K562 (cell line): ENCODE data around the gene GALE. TPM values are rescaled to one million over a fixed set of nuclear protein-coding genes. Genes with fewer than 3 reads are reported as not detected.

Experiments used
- ATAC-seq: fragments of 200-7000 bp; cut with Tn5 transposase; 3 replicates; pipeline ENCODE4 v1.9.1; 2020; ENCODE audit warnings: moderate library complexity
- BruUV-seq: library from RNA; stranded (reverse); fragments of 400-500 nt; replicated peaks from 2 replicates; lab custom pipeline; 2021; lab: Mats Ljungman, UMichigan
- CTCF ChIA-PET: fragments of 300-600 bp; formaldehyde crosslinking; extraction: SDS; loops from one replicate; lab custom pipeline; 2021; ENCODE audit warnings: low intra/inter-chr PET ratio; lab: Yijun Ruan, JAX
- POLR2A ChIA-PET: fragments of 300-600, 350-650 bp; sonication (Branson Sonifier 250); formaldehyde crosslinking; extraction: SDS; loops from one replicate; lab custom pipeline; 2021; ENCODE audit warnings: antibody characterized with exemption, inconsistent platforms; lab: Yijun Ruan, JAX
- DNase-seq, 4 experiments: peaks; one replicate each; pipeline versions ENCODE4 v3.0.0 to v3.0.0-alpha.2; 2011 to 2018; ENCODE audit warnings: low spot score in 3 of 4, mixed read lengths in 3 of 4; ENCODE audit errors: extremely low read depth in 1 of 4
- FAIRE-seq: peaks from 2 replicates; lab custom pipeline; 2011; peaks lifted over from hg19 to GRCh38; lab: Jason Lieb, UNC
- H2AFZ ChIP-seq: 2 replicates; pipeline ENCODE4 v1.6.0; 2011; ENCODE audit warnings: low read depth, low read length, control low read depth, inconsistent platforms
- H3K27ac ChIP-seq: fragments of 200-600 bp; 3 replicates; pipeline ENCODE4 v1.8.0; 2011; ENCODE audit warnings: low read depth, mild to moderate bottlenecking, control low read depth, inconsistent platforms, low read length, moderate library complexity, mixed read lengths; ENCODE audit errors: extremely low read depth
- H3K27me3 ChIP-seq, 2 experiments: fragments of 300-600 bp in 1 of 2; 2 replicates in 1 of 2; 3 replicates in 1 of 2; pipeline versions ENCODE4 v1.6.0 to v1.8.0; 2011; ENCODE audit warnings: inconsistent platforms in 2 of 2, low read length in 2 of 2, mild to moderate bottlenecking in 1 of 2, mixed read lengths in 1 of 2, moderate library complexity in 1 of 2; ENCODE audit not compliant: control insufficient read depth in 2 of 2, insufficient read depth in 2 of 2
- H3K36me3 ChIP-seq: fragments of 300-600 bp; 3 replicates; pipeline ENCODE4 v1.8.0; 2011; ENCODE audit warnings: mild to moderate bottlenecking, low read length, inconsistent platforms; ENCODE audit not compliant: control insufficient read depth, insufficient read depth
- H3K4me1 ChIP-seq, 2 experiments: fragments of 200-600 bp in 1 of 2; replicated peaks in 1 of 2; 2 replicates in 1 of 2; 3 replicates in 1 of 2; pipeline versions ENCODE4 v1.5.1 to v1.8.0; 2011; ENCODE audit warnings: inconsistent platforms in 2 of 2, low read length in 2 of 2, mild to moderate bottlenecking in 1 of 2, mixed read lengths in 1 of 2, moderate library complexity in 1 of 2; ENCODE audit not compliant: control insufficient read depth in 2 of 2, insufficient read depth in 2 of 2
- H3K4me2 ChIP-seq: 2 replicates; pipeline ENCODE4 v1.6.1; 2011; ENCODE audit warnings: low read length, control low read depth, inconsistent platforms, mixed read lengths; ENCODE audit not compliant: insufficient read depth
- H3K4me3 ChIP-seq: fragments of 200-600 bp; sonication (generic), shearing (Covaris generic); 2 replicates; pipeline ENCODE4 v1.5.1; 2016; ENCODE audit warnings: control low read depth, inconsistent platforms
- H3K79me2 ChIP-seq: fragments of 200-600 bp; 3 replicates; pipeline ENCODE4 v1.8.0; 2011; ENCODE audit warnings: low read length, inconsistent platforms; ENCODE audit not compliant: control insufficient read depth, insufficient read depth
- H3K9ac ChIP-seq, 2 experiments: 2 replicates each; pipeline versions ENCODE4 v1.6.0 to v1.6.1; 2011; ENCODE audit warnings: low read depth in 2 of 2, low read length in 2 of 2, control low read depth in 1 of 2, inconsistent platforms in 1 of 2, mild to moderate bottlenecking in 1 of 2, mixed read lengths in 1 of 2; ENCODE audit not compliant: insufficient read depth in 1 of 2
- H3K9me1 ChIP-seq: one replicate; pipeline ENCODE4 v1.6.0; 2011; ENCODE audit warnings: inconsistent platforms, mild to moderate bottlenecking, low read length, moderate library complexity; ENCODE audit not compliant: control insufficient read depth, insufficient read depth
- H3K9me3 ChIP-seq: replicated peaks from 2 replicates; pipeline ENCODE4 v1.5.1; 2011; ENCODE audit warnings: low read depth, low read length, inconsistent platforms; ENCODE audit not compliant: control insufficient read depth, insufficient read depth
- H4K20me1 ChIP-seq: replicated peaks from 2 replicates; pipeline ENCODE4 v1.6.1; 2011; ENCODE audit warnings: low read length, inconsistent platforms, mixed read lengths; ENCODE audit not compliant: control insufficient read depth, insufficient read depth
- C11orf30 ChIP-seq: fragments of 450-650 bp; IDR thresholded peaks from 2 replicates; pipeline ENCODE4 v1.6.1; 2016; ENCODE audit warnings: low read depth, mild to moderate bottlenecking
- CAMTA2 ChIP-seq: fragments of 250-450 bp; sonication (Bioruptor Pico); conservative IDR thresholded peaks from 2 replicates; pipeline ENCODE4 v1.5.1; 2022
- CBX3 ChIP-seq, 2 experiments: IDR thresholded peaks; 1 replicate in 1 of 2; 2 replicates in 1 of 2; pipeline ENCODE4 v1.6.1; 2012; ENCODE audit warnings: inconsistent platforms in 2 of 2, low read length in 2 of 2, borderline replicate concordance in 1 of 2, control low read depth in 1 of 2
- ELF1 ChIP-seq: fragments of 200-800 bp; sonication (Bioruptor generic); IDR thresholded peaks from 2 replicates; pipeline ENCODE4 v1.6.1; 2016; ENCODE audit warnings: missing genetic modification characterization, missing compliant biosample characterization
- NFE2 ChIP-seq: IDR thresholded peaks from 2 replicates; pipeline ENCODE4 v1.6.1; 2014; ENCODE audit warnings: antibody characterized with exemption, low read depth
- RERE ChIP-seq: sonication (generic); formaldehyde crosslinking; IDR thresholded peaks from 2 replicates; pipeline ENCODE4 v1.8.0; 2023; ENCODE audit warnings: missing genetic modification reagents, mild to moderate bottlenecking, borderline replicate concordance
- RUNX1 ChIP-seq: sonication (generic); IDR thresholded peaks from 2 replicates; pipeline ENCODE4 v1.6.1; 2016; ENCODE audit warnings: antibody characterized with exemption, low read depth
- ZNF263 ChIP-seq: sonication (generic); formaldehyde crosslinking; IDR thresholded peaks from 2 replicates; pipeline ENCODE4 v1.8.0; 2022; ENCODE audit warnings: mild to moderate bottlenecking, missing genetic modification reagents, borderline replicate concordance
- ZNF280B ChIP-seq: fragments of 250-450 bp; sonication (Bioruptor Pico); IDR thresholded peaks from 2 replicates; pipeline ENCODE4 v1.5.1; 2021; ENCODE audit warnings: mild to moderate bottlenecking
- WGBS: fragments of 100-300 bp; shearing (Covaris generic); methylation state at CpG from one replicate; pipeline ENCODE4 v1.1.6; 2016; ENCODE audit warnings: low coverage, mixed read lengths; ENCODE audit not compliant: insufficient coverage; ENCODE audit errors: missing lambda C conversion rate; 5-methylcytosine and 5-hydroxymethylcytosine counted together
- in situ Hi-C: fragments of 300-500 bp; cut with MboI; formaldehyde crosslinking; loops from 4 replicates; pipeline ENCODE4 v1.15.0; 2018; ENCODE audit warnings: inconsistent platforms, mixed read lengths
- intact Hi-C: fragments of 100-400 bp; cut with micrococcal nuclease; formaldehyde crosslinking; loops from 2 replicates; pipeline ENCODE4 v1.14.2; 2022
- polyA plus RNA-seq, 8 experiments: library from polyadenylated mRNA; depleted of rRNA in 4 of 8; stranded (reverse) in 5 of 8; unstranded in 3 of 8; fragments of >200 nt; fragmentation: Nextera tagmentation in 2 of 8; fragmentation: Illumina TruSeq in 1 of 8; extraction: Ambion mirVana in 2 of 8; extraction: Trizol in 1 of 8; gene quantifications; 2 replicates each; pipeline versions ENCODE4 v1.2.1 to v1.2.3, GENCODE V29; 2011 to 2014; ENCODE audit warnings: inconsistent platforms in 1 of 8, missing spikeins in 1 of 8
- total RNA-seq, 7 experiments: library from RNA; depleted of rRNA in 6 of 7; stranded (reverse); fragments of >200 nt in 6 of 7; fragmentation: Illumina TruSeq in 2 of 7; extraction: Trizol in 2 of 7; gene quantifications; 2 replicates each; pipeline versions ENCODE4 v1.2.1 to v1.2.3, GENCODE V29; 2011 to 2021; ENCODE audit warnings: low replicate concordance in 1 of 7

Gene GALE
- total and polyA plus RNA-seq, 9 of the 15 experiments (the other 6 are each of a cell fraction or from before 2014, with no cell fraction given), result 8.4 to 139 (median 88.3) TPM

- Histone ChIP-seq H3K27me3 (no peaks in the 10 kb centered on the region), H3K9ac (peak overlapping the region; percentile 32 to 88; a peak in 3 of 4 replicates), H4K20me1 (no peaks in the 10 kb centered on the region), H3K9me1 (no peaks in the 10 kb centered on the region), H3K79me2 (no peaks in the 10 kb centered on the region), H3K9me3 (no peaks in the 10 kb centered on the region), H3K4me3 (peak overlapping the region; percentile 38), H3K36me3 (no peaks in the 10 kb centered on the region), H3K27ac (no peak overlapping the region), H3K4me1 (peaks cover 5 to 8% of the 10 kb centered on the region in 2 experiments; a peak in 4 of 5 replicates), H2AFZ (peak overlapping the region; percentile 90), H3K4me2 (peak overlapping the region; percentile 85)
- in situ Hi-C loops, result no loop called here
- intact Hi-C loops, result no loop called here
- DNase-seq (peak in 1 of 4 experiments; percentile 4), ATAC-seq (peak; percentile 44), FAIRE-seq (no peak)
- ChIA-PET POLR2A (interaction anchor here (0.6 kb wide), 1 partner anchor 57 kb away, joined by 5 read pairs; no protein-coding TSS in a partner anchor), CTCF (no interaction called here)
- BruUV-seq, result no TSS peak
- 8% methylated on average over 12 of the region's 13 CpGs for WGBS
- TF ChIP-seq ZNF280B (CRISPR knock-in tag), result no peak
- TF ChIP-seq ZNF263 (CRISPR knock-in tag), result peak; percentile 22; the same call in 1 of the 2 replicates
Observed at GRCh38 chr1:23837908-23838307, 37.4 kb upstream of the GALE start.

GRCh38 chr1:23836037-23836436 lies 35.5 kb upstream of the GALE start:
- intact Hi-C loops, result no loop called here
- WGBS, result 15% methylated on average over 3 of the region's 3 CpGs
- no peaks in the 10 kb centered on the region for H3K36me3 ChIP-seq
- peaks cover 5 to 8% of the 10 kb centered on the region in 2 experiments; a peak in 4 of 5 replicates for H3K4me1 ChIP-seq
- no peak overlapping the region for H3K9ac ChIP-seq
- DNase-seq (no peak), ATAC-seq (no peak), FAIRE-seq (no peak)
- peak overlapping the region; percentile 48 for H2AFZ ChIP-seq
- H4K20me1 ChIP-seq, result no peaks in the 10 kb centered on the region
- in situ Hi-C loops, result no loop called here
- H3K4me3 ChIP-seq, result no peak overlapping the region
- BruUV-seq, result no TSS peak
- POLR2A ChIA-PET, result no interaction called here
- no peak overlapping the region for H3K4me2 ChIP-seq
- H3K79me2 ChIP-seq, result no peaks in the 10 kb centered on the region
- H3K9me1 ChIP-seq, result no peaks in the 10 kb centered on the region
- H3K27me3 ChIP-seq, result no peaks in the 10 kb centered on the region
- no peaks in the 10 kb centered on the region for H3K9me3 ChIP-seq
- H3K27ac ChIP-seq, result no peak overlapping the region
- CTCF ChIA-PET, result no interaction called here
- TF ChIP-seq RUNX1 (no peak), NFE2 (peak; percentile 57), ELF1 (no peak), RERE (CRISPR knock-in tag) (no peak), CAMTA2 (CRISPR knock-in tag) (no peak), CBX3 (IDR thresholded peaks at IDR 0.05; ENCODE audit: borderline replicate concordance in 1 of 2, low read length in 2 of 2) (peak in 1 of 2 experiments; percentile 36; a peak in 1 of 3 replicates), C11orf30 (0 out of 2 replicates have a peak, but pooled peaks have one; percentile 35)
